Peyer's patch (tissue), 4 donors: Measurements from ENCODE around the gene CTBP1. TPM values are rescaled to one million over a fixed set of nuclear protein-coding genes. Genes with fewer than 3 reads are reported as not detected.
A peak's percentile ranks its signal among the peaks of the same experiment; 100 is the strongest.
"Not testable (repeated sequence)": the region's sequence is repeated elsewhere in the genome, so short reads cannot be mapped to it uniquely, and the experiment has no call there.

Experiments
- DNase-seq, 3 donors: peaks; one replicate each; pipeline ENCODE4 v3.0.0-alpha.2; 2017 to 2019
- H3K27ac ChIP-seq, 4 donors: fragments of 200-600 bp; sonication (generic); one replicate each; pipeline ENCODE4 v1.5.1; 2016 to 2019
- H3K27me3 ChIP-seq, 2 donors: fragments of 200-600 bp; sonication (generic); one replicate each; pipeline ENCODE4 v1.5.1; 2019
- H3K36me3 ChIP-seq, 3 donors: fragments of 200-600 bp; sonication (generic); one replicate each; pipeline ENCODE4 v1.5.1; 2016 to 2019
- H3K4me1 ChIP-seq, 4 donors: fragments of 200-600 bp; sonication (generic); one replicate each; pipeline ENCODE4 v1.5.1; 2016 to 2019
- H3K4me3 ChIP-seq, 4 donors: fragments of 200-600 bp; sonication (generic); 1 replicate in 3 of 4; 2 replicates in 1 of 4; pipeline ENCODE4 v1.5.1; 2016 to 2019; ENCODE audit warnings: mild to moderate bottlenecking in 1 of 4
- H3K9me3 ChIP-seq, 4 donors: fragments of 200-600 bp; sonication (generic); one replicate each; pipeline ENCODE4 v1.5.1; 2016 to 2019; ENCODE audit warnings: mild to moderate bottlenecking in 1 of 4
- POLR2A ChIP-seq, 2 donors: fragments of 450-650 bp; IDR thresholded peaks; one replicate each; pipeline ENCODE4 v1.5.1; 2017; ENCODE audit warnings: antibody characterized with exemption in 2 of 2, mild to moderate bottlenecking in 2 of 2, moderate library complexity in 2 of 2
- total RNA-seq, 4 donors: library from RNA; depleted of rRNA; stranded (reverse); fragments of >200 nt; gene quantifications; one replicate each; pipeline ENCODE4 v1.1.0, GENCODE V29; 2016
- TF ChIP-seq, protein P1 (sequence below), 6 experiments: fragments of 450-650 bp in 4 of 6; fragments of 200-600 bp in 2 of 6; sonication (generic) in 1 of 6; IDR thresholded peaks; one replicate each; pipeline ENCODE4 v1.5.1; 2017 to 2019; ENCODE audit warnings: antibody characterized with exemption in 6 of 6, mild to moderate bottlenecking in 3 of 6, moderate library complexity in 1 of 6

The CTBP1 gene
- total RNA-seq, 4 donors from 2014 or later, result 245 to 371 (median 288) TPM

DNA sequence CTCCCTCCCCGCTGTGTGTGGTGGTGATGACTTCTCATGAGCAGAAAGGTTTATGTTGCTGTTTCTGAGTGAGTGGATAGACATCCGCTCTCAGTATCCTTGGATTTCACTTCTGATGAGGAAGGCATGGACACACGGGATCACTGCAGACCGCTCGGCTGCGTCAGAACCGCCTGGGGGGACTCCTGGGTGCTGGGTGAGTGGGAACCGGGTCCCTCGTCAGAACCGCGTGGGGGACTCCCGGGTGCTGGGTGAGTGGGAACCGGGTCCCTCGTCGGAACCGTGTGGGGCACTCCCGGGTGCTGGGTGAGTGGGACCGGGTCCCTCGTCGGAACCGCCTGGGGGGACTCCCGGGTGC is 9.0 kb downstream of the CTBP1 start:
- peaks cover 0 to 59% (median 0%) of the 10 kb centered on the region in 3 donors for H3K36me3 ChIP-seq
- no peak overlapping the region for H3K4me3 ChIP-seq
- H3K4me1 ChIP-seq, result peaks cover 11 to 40% (median 22%) of the 10 kb centered on the region in 4 donors
- H3K9me3 ChIP-seq, result no peaks in the 10 kb centered on the region
- no peak for TF ChIP-seq POLR2A (IDR thresholded peaks at IDR 0.05)
- TF ChIP-seq, protein P1, sequence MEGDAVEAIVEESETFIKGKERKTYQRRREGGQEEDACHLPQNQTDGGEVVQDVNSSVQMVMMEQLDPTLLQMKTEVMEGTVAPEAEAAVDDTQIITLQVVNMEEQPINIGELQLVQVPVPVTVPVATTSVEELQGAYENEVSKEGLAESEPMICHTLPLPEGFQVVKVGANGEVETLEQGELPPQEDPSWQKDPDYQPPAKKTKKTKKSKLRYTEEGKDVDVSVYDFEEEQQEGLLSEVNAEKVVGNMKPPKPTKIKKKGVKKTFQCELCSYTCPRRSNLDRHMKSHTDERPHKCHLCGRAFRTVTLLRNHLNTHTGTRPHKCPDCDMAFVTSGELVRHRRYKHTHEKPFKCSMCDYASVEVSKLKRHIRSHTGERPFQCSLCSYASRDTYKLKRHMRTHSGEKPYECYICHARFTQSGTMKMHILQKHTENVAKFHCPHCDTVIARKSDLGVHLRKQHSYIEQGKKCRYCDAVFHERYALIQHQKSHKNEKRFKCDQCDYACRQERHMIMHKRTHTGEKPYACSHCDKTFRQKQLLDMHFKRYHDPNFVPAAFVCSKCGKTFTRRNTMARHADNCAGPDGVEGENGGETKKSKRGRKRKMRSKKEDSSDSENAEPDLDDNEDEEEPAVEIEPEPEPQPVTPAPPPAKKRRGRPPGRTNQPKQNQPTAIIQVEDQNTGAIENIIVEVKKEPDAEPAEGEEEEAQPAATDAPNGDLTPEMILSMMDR (IDR thresholded peaks at IDR 0.05), result no peak
- no peak overlapping the region for H3K27ac ChIP-seq
- peak in 1 of 3 donors; percentile 26 for DNase-seq
- H3K27me3 ChIP-seq, result no peaks in the 10 kb centered on the region

DNA sequence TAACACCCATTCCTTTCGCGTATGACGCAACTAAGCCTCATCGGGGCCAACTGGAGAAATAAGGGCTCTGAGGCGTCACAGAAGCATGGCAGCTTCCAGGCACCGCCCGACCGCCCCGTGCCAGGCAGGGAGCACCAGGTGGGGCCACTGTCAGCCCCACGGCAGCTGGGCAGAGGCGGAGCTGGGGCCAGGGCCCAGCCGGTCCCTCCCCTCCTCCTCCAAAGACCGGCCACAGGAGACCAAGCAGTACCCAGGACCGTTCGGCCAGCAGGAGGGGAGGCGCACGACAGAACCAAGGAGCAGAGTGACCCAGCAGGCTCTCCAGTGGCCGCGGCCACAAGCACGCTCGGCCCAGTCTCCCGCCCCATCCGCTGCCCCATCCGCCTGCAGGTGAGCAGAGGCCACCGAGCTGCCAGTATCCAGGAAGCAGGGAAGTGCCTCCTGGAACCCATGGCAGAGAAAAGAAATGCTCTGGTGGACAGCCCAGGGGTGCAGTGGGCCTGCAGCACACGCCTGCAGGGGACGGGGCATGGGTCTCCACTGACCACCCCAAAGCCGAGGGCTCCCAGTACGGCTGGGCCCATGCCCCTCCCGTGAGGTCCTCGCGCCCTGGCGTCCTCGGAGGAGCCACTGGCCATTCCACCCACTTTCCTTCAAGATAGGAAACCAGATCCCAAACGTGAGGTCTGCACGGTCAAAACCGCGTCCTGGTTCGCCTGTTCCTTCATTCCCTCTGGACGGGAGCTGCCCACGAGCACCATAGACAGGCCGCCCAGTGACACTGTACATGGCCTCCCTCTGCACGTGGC is 9.6 kb downstream of the CTBP1 start:
- Histone ChIP-seq H3K27ac (no peak overlapping the region), H3K9me3 (no peaks in the 10 kb centered on the region), H3K27me3 (no peaks in the 10 kb centered on the region), H3K36me3 (peaks cover 0 to 64% (median 0%) of the 10 kb centered on the region in 3 donors), H3K4me3 (no peak overlapping the region), H3K4me1 (peaks cover 11 to 35% (median 17%) of the 10 kb centered on the region in 4 donors)
- peak in 2 of 3 donors; percentile 44 to 45 for DNase-seq
- no peak for TF ChIP-seq POLR2A (IDR thresholded peaks at IDR 0.05)

DNA sequence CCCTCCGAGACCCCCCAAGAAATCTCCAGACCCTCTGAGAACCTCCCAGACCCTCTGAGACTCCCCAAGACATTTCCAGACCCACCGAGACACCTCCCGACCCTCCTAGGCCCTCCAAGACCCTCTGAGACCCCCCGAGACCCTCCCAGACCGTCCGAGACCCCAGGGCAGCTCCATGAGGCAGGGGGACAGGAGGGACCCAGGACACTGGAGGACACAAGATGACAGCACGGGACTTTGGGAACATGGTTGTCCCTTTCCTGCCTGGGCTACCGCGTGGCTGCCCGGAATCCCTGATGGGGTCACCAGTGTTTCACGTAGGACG is 10.3 kb downstream of the CTBP1 start:
- no peaks in the 10 kb centered on the region for H3K27me3 ChIP-seq
- H3K9me3 ChIP-seq, result no peaks in the 10 kb centered on the region
- H3K4me3 ChIP-seq, result no peak overlapping the region
- peak in 2 of 3 donors; percentile 15 to 36 for DNase-seq
- no peak for TF ChIP-seq POLR2A (IDR thresholded peaks at IDR 0.05)
- TF ChIP-seq, protein P1 (IDR thresholded peaks at IDR 0.05), result no peak
- peaks cover 0 to 68% (median 0%) of the 10 kb centered on the region in 3 donors for H3K36me3 ChIP-seq
- H3K4me1 ChIP-seq, result peaks cover 8 to 36% (median 13%) of the 10 kb centered on the region in 4 donors
- no peak overlapping the region for H3K27ac ChIP-seq

DNA sequence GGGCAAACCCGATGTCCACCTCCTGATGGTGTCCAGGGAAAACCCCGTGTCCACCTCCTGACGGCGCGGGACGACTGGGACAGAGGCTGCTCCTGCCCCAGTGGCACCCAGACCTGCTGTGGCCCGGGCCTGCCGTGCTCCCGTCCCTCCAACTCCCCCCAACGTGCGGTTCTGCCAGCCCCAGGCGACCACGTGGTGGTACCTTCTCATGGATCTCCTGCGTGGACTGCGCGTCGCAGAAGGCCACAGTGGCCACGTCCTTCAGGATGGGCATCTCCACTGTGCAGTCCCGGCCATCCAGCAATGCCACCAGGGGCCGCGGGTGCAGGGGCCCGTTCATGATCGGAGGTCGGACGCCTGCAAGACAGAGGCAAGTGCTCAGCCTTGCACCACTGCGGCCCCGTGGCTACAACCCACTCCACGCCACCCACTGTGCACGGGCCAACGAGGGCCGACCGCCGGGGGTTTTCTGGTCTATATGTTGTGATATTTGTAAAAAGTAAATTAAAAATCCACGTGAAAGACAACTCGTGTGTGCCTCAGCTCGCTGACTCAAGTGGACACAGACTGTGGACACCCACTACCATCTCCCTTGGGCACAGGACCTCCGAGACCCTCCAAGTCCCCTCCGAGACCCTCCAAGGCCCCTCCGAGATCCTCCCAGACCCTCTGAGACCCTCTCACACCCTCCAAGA is 10.8 kb downstream of the CTBP1 start:
- peak in 2 of 3 donors; percentile 40 to 44 for DNase-seq
- TF ChIP-seq, protein P1 (IDR thresholded peaks at IDR 0.05), result no peak
- no peak for TF ChIP-seq POLR2A (IDR thresholded peaks at IDR 0.05)
- Histone ChIP-seq H3K36me3 (peaks cover 0 to 73% (median 0%) of the 10 kb centered on the region in 3 donors), H3K4me1 (peaks cover 4 to 32% (median 10%) of the 10 kb centered on the region in 4 donors), H3K27ac (no peak overlapping the region), H3K27me3 (no peaks in the 10 kb centered on the region), H3K9me3 (no peaks in the 10 kb centered on the region), H3K4me3 (no peak overlapping the region)

DNA sequence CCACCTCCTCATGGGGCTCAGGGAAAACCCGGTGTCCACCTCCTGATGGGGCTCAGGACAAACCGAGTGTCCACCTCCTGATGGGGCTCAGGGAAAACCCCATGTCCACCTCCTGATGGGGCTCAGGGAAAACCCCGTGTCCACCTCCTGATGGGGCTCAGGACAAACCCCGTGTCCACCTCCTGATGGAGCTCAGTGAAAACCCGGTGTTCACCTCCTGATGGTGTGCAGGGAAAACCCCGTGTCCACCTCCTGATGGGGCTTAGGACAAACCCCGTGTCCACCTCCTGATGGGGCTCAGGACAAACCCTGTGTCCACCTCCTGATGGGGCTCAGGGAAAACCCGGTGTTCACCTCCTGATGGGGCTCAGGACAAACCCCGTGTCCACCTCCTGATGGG is 11.7 kb downstream of the CTBP1 start:
- H3K36me3 ChIP-seq, result peaks cover 0 to 82% (median 0%) of the 10 kb centered on the region in 3 donors

DNA sequence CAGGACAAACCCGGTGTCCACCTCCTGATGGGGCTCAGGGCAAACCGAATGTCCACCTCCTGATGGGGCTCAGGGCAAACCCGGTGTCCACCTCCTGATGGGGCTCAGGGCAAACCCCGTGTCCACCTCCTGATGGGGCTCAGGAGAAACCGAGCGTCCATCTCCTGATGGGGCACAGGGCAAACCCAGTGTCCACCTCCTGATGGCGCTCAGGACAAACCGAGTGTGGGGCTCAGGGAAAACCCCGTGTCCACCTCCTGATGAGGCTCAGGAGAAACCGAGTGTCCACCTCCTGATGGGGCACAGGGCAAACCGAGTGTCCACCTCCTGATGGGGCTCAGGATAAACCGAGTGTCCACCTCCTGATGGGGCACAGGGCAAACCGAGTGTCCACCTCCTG is 12.1 kb downstream of the CTBP1 start:
- H3K27ac ChIP-seq, H3K4me3 ChIP-seq, H3K27me3 ChIP-seq, H3K9me3 ChIP-seq: not testable (repeated sequence)
- Histone ChIP-seq H3K36me3 (peaks cover 0 to 85% (median 0%) of the 10 kb centered on the region in 3 donors), H3K4me1 (peaks cover under 1 to 19% (median 1%) of the 10 kb centered on the region in 4 donors)
- DNase-seq, result peak in 1 of 3 donors; percentile 34

More for the DNA sequence above, 11.7 kb downstream of the CTBP1 start:
- H3K4me1 ChIP-seq, result peaks cover 3 to 23% (median 5%) of the 10 kb centered on the region in 4 donors
- not testable (repeated sequence) for H3K4me3 ChIP-seq, H3K9me3 ChIP-seq, H3K27me3 ChIP-seq, H3K27ac ChIP-seq
- peak in 1 of 3 donors; percentile 12 for DNase-seq

DNA sequence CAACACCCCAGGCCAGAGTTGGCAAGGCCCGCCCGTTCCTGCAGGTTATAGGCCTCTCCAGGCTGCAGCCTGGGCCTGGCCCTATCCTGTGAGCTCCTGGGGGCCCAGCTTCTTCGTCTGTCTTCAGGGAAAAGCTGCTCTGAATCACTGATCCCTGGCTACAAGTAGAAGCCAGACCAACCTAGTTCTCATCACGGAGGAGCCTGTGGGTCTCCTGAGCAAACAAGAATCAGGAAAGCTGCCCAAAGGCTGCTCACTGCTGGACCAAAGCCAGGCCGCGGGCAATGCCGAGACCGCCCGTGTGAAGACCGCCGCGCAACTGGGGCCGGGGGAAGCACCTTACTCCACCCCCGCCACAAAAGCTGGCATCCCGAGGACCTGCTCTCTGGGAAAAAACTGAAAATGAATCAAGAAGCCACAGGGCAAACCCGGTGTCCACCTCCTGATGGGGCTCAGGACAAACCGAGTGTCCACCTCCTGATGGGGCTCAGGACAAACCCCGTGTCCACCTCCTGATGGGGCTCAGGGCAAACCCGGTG is 12.8 kb downstream of the CTBP1 start:
- TF ChIP-seq, protein P1 (IDR thresholded peaks at IDR 0.05), result no peak
- H3K27me3 ChIP-seq, result no peaks in the 10 kb centered on the region
- no peak overlapping the region for H3K4me3 ChIP-seq
- peak in 1 of 3 donors; percentile 22 for DNase-seq
- H3K4me1 ChIP-seq, result peaks cover 0 to 12% (median 0%) of the 10 kb centered on the region in 4 donors
- no peaks in the 10 kb centered on the region for H3K9me3 ChIP-seq
- peaks cover 0 to 91% (median 0%) of the 10 kb centered on the region in 3 donors for H3K36me3 ChIP-seq
- no peak overlapping the region for H3K27ac ChIP-seq
